HL-60 (cell line): Measurements from ENCODE around the gene SIN3A.

ENCODE experiments used
- POLR2AphosphoS5 ChIP-seq: IDR thresholded peaks from 2 replicates; pipeline ENCODE4 v1.6.1; 2012; ENCODE audit warnings: low read depth
- TF ChIP-seq, protein P1 (sequence below): IDR thresholded peaks from one replicate; pipeline ENCODE4 v1.5.1; 2011; ENCODE audit warnings: low read length, control low read depth, inconsistent platforms; ENCODE audit not compliant: insufficient read depth

GRCh38 chr15:75328493-75329314, 122.8 kb downstream of the SIN3A start:
- TF ChIP-seq, protein P1, sequence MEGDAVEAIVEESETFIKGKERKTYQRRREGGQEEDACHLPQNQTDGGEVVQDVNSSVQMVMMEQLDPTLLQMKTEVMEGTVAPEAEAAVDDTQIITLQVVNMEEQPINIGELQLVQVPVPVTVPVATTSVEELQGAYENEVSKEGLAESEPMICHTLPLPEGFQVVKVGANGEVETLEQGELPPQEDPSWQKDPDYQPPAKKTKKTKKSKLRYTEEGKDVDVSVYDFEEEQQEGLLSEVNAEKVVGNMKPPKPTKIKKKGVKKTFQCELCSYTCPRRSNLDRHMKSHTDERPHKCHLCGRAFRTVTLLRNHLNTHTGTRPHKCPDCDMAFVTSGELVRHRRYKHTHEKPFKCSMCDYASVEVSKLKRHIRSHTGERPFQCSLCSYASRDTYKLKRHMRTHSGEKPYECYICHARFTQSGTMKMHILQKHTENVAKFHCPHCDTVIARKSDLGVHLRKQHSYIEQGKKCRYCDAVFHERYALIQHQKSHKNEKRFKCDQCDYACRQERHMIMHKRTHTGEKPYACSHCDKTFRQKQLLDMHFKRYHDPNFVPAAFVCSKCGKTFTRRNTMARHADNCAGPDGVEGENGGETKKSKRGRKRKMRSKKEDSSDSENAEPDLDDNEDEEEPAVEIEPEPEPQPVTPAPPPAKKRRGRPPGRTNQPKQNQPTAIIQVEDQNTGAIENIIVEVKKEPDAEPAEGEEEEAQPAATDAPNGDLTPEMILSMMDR: no peak
- no peak for TF ChIP-seq POLR2AphosphoS5
